Measurements from ENCODE around the gene ZC3H4. TPM values are rescaled to one million over a fixed set of nuclear protein-coding genes. Genes with fewer than 3 reads are reported as not detected.

ZC3H4 gene
- total and polyA plus RNA-seq, 2 donors (not counting 3 experiments of a cell fraction or from before 2014, with no cell fraction given): 6.2 to 63.9 TPM

- BruUV-seq (replicated peaks): no TSS peak
- FAIRE-seq (no peak), DNase-seq (ENCODE audit: low read depth, low spot score) (no peak)
- Histone ChIP-seq H3K4me2 (ENCODE audit: insufficient read depth, low read length) (no peak overlapping the region), H3K27me3 (ENCODE audit: control insufficient read depth in 2 of 2, insufficient read depth in 2 of 2, low read length in 2 of 2) (no peaks in the 10 kb centered on the region), H3K9ac (replicated peaks; ENCODE audit: extremely low read depth, insufficient read depth, low read length) (no peak overlapping the region), H3K9me1 (replicated peaks; ENCODE audit: control insufficient read depth, extremely low read depth, insufficient read depth, low read length) (no peaks in the 10 kb centered on the region), H3K27ac (ENCODE audit: insufficient read depth, low read depth, low read length) (no peak overlapping the region), H3K79me2 (ENCODE audit: control insufficient read depth, insufficient read depth, low read length) (no peaks in the 10 kb centered on the region), H3K9me3 (replicated peaks; ENCODE audit: control insufficient read depth, insufficient read depth, low read length) (no peaks in the 10 kb centered on the region), H2AFZ (ENCODE audit: low read depth, low read length) (no peak overlapping the region), H3K4me3 (replicated peaks in 1 of 3; ENCODE audit: insufficient read depth in 1 of 3, low read depth in 1 of 3, low read length in 3 of 3) (no peak overlapping the region), H3K36me3 (ENCODE audit: control insufficient read depth in 2 of 2, extremely low read depth in 1 of 2, insufficient read depth in 2 of 2, low read length in 2 of 2) (peaks cover 10 to 59% of the 10 kb centered on the region in 2 experiments), H4K20me1 (replicated peaks; ENCODE audit: control insufficient read depth, extremely low read depth, insufficient read depth, low read length) (no peaks in the 10 kb centered on the region), H3K4me1 (ENCODE audit: control insufficient read depth, extremely low read depth, insufficient read depth, low read length) (no peaks in the 10 kb centered on the region)
- TF ChIP-seq POLR2AphosphoS5 (IDR thresholded peaks at IDR 0.05; ENCODE audit: insufficient read depth, low read depth, low read length) (no peak), CTCF (IDR thresholded peaks at IDR 0.05; ENCODE audit: extremely low read depth in 1 of 2, insufficient read depth in 1 of 2, low read depth in 1 of 2, low read length in 2 of 2) (no peak), EZH2 (IDR thresholded peaks at IDR 0.05; ENCODE audit: borderline replicate concordance, low read depth, low read length, severe bottlenecking) (no peak), FOS (IDR thresholded peaks at IDR 0.05; ENCODE audit: borderline replicate concordance, insufficient read depth, low read length) (no peak), GATA2 (IDR thresholded peaks at IDR 0.05; ENCODE audit: insufficient read depth, insufficient read length, low read depth, low read length) (no peak), POLR2A (IDR thresholded peaks at IDR 0.05; ENCODE audit: low read depth, low read length) (no peak), JUN (IDR thresholded peaks at IDR 0.05; ENCODE audit: borderline replicate concordance, insufficient read depth, insufficient read length, low read depth) (no peak), MYC (IDR thresholded peaks at IDR 0.05; ENCODE audit: low read depth, low read length) (no peak)
- TF ChIP-seq, protein P1, sequence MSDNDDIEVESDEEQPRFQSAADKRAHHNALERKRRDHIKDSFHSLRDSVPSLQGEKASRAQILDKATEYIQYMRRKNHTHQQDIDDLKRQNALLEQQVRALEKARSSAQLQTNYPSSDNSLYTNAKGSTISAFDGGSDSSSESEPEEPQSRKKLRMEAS (IDR thresholded peaks at IDR 0.05; ENCODE audit: insufficient read depth, insufficient read length): no peak
- dilution Hi-C loops (cut with MboI; ENCODE audit: extremely low pct_ligation_motif_present, low sequenced_read_pairs): no loop called here
- POLR2A ChIA-PET: no interaction called here
- intact Hi-C loops (cut with micrococcal nuclease): no loop called here
- CTCF ChIA-PET: interaction anchor here (1.1 kb wide), 2 partner anchors 10 to 57 kb away, joined by 4 to 6 read pairs; no protein-coding TSS in a partner anchor
Observed at GRCh38 chr19:47069795-47070194, 43.8 kb downstream of the ZC3H4 start.
